Measurements from ENCODE around the gene RBBP4.
"Not testable (repeated sequence)": the region's sequence is repeated elsewhere in the genome, so short reads cannot be mapped to it uniquely, and the experiment has no call there.

RBBP4 gene

DNA sequence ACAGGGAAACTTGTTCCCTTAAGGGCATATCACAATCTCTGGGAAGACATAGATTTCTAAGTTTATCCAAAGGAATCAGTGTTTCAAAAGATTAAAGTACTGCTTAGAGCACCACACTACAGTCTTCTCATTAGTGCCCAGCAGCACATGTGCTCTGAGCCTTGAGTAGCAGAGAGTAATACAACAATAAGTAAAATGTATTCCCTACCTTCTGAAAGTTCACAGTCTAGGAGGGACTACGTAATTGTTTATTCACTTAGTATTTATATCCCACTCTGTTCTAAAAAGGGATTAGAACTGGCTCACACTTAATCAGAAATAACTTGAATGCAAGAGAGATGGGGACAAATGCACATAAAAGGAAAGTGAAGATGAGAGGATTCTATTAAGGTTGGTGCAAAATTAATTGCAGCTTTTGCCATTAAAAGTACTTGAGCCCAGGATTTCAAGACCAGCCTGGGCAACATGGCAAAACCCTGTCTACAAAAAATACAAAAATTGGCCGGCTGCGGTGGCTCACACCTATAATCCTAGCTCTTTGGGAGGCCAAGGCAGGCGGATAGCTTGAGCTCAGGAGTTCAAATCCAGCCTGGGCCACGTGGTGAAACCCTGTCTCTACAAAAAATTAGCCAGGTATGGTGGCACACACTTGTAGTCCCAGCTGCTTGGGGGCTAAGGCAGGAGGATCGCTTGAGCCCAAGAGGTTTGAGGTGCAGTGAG, 42.6 kb downstream of the RBBP4 start:
- no peak for DNase-seq

DNA sequence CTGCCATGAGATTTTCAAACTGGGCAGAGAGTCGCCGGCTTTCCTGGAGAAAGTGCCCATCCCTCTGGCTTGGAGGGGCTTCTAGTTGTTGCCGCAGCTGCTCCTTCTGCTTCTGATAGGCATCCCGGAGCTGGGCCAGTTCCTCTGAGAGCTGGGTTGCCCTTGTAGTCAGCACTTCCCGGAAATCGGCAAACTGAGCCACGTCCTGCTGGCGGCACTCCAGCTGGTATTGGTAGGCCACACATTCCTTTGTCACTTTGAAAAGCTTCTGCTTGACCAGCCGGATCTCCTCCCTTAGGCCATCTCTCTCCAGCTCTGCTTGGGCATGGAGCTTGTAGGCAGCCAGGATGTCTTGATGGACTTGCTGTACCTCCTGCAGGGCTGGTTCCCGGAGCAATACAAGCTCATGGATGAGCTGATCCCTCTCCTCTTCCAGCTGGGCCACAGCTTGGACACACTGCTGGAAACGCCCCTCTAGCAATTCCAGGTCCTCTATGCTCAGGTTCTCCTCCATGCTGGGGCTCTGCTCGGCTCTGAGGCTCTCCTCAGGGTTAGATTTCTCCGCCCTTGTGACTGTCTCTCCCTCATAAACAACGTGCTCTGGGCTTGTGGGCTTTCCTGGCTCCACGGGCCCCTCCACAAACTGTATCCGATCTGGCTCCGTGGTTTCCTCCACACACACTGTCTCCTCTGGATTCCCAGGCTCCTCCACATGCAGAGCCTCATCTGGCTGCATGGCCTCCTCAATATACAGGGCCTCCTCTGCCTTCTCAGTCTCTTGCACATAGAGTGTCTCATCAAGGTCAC, 44.3 kb downstream of the RBBP4 start:
- peak in 23 of 56 donors; percentile 1 to 59 (median 28) for DNase-seq

- no peak for DNase-seq
Measured at GRCh38 chr1:32696041-32696440, 45.0 kb downstream of the RBBP4 start.

GRCh38 chr1:32696996-32697395, 46.0 kb downstream of the RBBP4 start:
- not testable (repeated sequence) for DNase-seq

GRCh38 chr1:32701421-32701911, 50.5 kb downstream of the RBBP4 start:
- DNase-seq: peak in 1 of 56 donors; percentile 34

- peak in 8 of 56 donors; percentile 11 to 64 (median 30) for DNase-seq
Measured at GRCh38 chr1:32701951-32702598, 51.1 kb downstream of the RBBP4 start.

DNA sequence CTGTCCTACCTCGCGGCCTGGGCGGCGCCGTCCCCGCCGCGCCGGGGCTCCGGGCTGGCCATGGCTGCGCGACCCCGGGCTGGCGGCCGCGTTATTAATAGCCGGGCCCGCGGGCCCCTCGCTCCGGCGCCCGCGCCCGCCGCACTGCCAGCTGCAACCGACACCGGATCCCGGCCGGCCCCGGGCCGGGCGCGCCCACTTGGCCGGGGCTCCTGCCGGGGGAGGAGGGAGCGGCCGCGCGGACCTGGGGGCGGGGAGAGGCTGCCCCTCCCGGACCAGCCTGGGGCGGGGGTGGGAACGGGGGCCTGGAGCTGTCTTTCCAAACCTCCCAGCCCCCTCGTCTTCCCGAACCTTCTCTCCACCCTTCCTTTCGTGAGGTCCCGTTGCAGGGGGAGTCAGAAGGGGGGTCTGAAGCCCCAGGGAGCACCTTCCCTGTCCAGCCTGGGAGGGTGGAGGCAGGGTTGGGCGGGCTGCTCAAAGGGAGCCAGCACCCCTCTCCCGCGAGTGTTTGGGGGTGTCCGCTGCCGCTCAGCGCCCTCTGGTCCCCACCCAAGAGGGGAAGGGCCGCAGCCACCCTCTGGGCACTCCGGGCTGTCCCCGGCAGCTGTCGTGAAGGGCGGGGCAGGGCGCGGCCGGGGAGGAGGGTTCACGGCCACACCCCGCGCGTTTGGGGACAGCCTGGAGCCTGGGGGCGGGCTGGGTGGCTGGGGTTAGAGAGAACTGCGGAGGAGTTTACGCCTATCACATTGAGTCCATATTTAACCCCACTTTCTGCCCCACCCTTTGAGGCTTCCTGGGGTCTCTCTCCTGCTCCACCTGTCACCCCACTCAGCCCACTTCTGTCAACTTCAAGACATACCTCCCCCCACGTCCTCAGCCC, 51.8 kb downstream of the RBBP4 start, which contains the start of gene SYNC:
Gene SYNC, minus strand, starts transcription at position 172 of the 880 bp plus-strand sequence. Its CDS starts 110 bp downstream, at position 62.
- peak in 15 of 56 donors; percentile 6 to 72 (median 27) for DNase-seq

- DNase-seq: peak in 18 of 56 donors; percentile 8 to 61 (median 32)
Measured at GRCh38 chr1:32703479-32704291, 52.7 kb downstream of the RBBP4 start.

DNA sequence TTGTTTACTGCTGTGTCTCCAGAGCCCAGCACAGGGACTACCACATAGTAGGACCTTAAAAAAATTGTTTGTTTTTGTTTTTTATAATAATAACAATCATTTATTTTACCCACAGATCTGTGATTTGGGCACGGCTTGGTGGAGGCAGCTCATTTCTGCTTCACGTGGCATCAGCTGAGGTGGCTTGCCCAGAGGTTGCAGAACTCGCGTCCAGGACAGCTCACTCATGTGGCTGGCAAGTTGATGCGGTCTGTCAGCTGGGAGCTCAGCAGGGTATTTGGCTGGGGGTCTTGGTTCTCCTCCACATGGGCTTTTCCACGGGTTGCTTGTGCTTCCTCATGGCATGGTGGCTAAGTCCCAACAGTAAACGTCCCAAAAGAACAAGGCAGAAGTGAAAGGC, 54.5 kb downstream of the RBBP4 start:
- DNase-seq: no peak

DNA sequence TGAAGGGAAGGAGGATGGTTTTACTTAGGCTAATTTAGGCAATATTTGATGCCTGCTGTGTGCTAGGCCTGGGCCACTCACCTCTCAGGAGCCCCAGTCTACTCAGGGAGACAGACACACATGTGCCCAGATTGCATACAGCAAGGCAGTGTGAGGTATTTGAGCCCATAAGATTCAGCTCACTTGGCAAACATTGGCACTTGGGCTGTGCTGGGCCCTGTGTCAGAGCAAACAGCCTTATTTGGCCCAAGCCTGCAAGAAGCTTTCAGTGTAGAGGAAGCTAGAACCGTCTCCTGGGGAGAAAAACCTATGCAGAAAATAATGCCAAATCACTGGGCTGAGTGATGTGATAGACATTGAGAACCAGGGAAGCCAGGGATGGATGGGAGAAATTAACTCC, 55.5 kb downstream of the RBBP4 start:
- DNase-seq: no peak

DNA sequence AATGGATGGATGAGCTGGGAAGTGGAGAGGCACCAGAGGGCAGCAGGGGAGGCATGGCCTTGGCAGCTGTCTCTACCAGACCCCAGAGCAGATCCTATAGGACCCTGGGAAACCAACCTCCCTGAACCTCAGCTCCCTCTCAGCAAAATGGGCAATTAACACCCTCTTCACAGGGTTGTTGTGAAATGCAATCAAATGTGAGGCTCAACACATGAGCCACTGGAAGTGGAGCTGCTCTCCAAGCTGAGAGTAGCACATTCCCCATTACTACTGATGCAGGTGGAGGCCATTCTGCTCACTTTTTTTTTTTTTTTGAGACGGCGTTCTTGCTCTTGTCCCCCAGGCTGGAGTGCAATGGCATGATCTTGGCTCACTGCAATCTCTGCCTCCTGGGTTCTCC, 58.1 kb downstream of the RBBP4 start:
- no peak for DNase-seq

DNA sequence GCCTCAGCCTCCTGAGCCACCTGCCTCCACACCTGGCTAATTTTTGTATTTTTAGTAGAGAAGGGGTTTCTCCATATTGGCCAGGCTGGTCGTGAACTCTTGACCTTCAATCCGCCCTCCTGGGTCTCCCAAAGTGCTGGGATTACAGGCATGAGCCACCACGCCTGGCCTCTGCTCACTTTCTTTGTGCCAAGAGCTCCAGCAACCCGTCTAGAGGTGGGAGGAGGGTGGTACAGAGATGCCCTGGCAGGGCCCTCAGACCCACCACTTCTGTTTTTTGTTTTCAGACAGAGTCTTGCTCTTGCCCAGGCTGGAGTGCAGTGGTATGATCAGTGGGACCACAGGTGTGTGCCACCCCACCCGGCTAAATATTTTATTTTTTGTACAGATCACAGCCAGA, 58.5 kb downstream of the RBBP4 start:
- no peak for DNase-seq

- DNase-seq: not testable (repeated sequence)
Measured at GRCh38 chr1:32711221-32711620, 60.2 kb downstream of the RBBP4 start.

GRCh38 chr1:32713081-32713480, 62.1 kb downstream of the RBBP4 start:
- DNase-seq: no peak

- DNase-seq: no peak
Measured at GRCh38 chr1:32714277-32714676, 63.3 kb downstream of the RBBP4 start.

GRCh38 chr1:32715901-32716311, 64.9 kb downstream of the RBBP4 start:
- no peak for DNase-seq

GRCh38 chr1:32716312-32717148, 65.5 kb downstream of the RBBP4 start:
- peak in 6 of 56 donors; percentile 4 to 26 (median 11) for DNase-seq

DNA sequence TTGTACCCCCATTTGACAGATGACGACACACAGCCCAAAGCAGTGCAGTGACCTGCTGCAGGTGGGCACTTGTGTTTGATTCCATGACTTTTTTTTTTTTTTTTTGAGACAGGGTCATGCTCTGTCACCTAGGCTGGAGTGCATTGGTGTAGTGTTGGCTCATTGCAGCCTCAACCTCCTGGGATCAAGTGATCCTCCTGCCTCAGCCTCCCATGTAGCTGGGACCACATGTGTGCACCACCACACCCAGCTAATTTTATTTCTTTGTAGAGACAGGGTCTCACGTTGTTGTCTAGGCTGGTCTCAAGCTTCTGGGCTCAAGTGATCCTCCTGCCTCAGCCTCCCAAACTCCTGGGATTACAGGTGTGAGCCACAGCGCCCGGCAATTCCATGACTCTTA, 66.5 kb downstream of the RBBP4 start:
- no peak for DNase-seq

DNA sequence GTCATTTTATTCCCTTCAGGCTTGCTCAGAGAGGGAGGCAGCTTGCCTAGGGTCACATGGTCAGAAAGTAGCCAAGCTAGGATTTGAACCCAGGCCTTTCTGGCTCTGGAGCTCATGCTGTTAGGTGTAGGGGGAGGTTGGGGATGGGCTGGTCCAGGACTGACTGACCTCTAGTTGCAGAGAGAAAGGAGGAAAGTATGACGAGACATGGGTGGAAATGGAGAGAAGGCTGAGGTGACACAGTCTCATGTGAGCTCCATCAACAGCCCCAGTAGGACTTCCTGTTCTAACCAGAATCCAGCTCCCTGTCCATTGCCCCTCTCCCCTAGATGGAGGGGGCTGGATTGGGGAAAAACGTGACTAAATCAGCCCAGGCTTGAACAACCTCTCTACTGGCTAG, 67.0 kb downstream of the RBBP4 start:
- DNase-seq: no peak
